HG03565 (cell line): ENCODE data around the gene DENND1A.

Source experiments
- ATAC-seq: cut with Tn5 transposase; IDR thresholded peaks from one replicate; pipeline ENCODE4 v1.9.1; 2021; ENCODE audit warnings: mild to moderate bottlenecking, moderate library complexity; ENCODE audit not compliant: unreplicated experiment

DENND1A gene

GRCh38 chr9:123660691-123661466 lies 269.0 kb downstream of the DENND1A start:
- ATAC-seq, result no peak

GRCh38 chr9:123659358-123659757 lies 270.6 kb downstream of the DENND1A start:
- no peak for ATAC-seq

DNA sequence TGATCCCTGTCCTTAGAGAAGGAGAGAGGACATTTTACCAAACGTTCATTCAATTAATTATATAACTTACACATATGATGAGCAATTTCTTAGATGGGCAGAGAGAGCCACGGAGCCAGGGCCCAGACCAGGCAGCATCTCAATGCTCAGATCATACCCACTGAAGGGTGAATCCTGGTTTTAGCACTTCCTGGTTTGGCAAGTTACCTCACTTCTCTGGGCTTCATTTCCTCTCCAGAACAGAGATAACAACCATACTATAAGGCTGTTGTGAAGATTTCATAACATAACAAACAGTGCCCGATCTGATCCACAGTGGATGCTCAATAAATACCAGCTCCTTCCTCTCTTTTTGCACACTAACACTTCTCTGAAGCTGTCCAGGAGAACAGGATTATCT lies 271.1 kb downstream of the DENND1A start:
- no peak for ATAC-seq

GRCh38 chr9:123657941-123658340 lies 272.0 kb downstream of the DENND1A start:
- no peak for ATAC-seq

DNA sequence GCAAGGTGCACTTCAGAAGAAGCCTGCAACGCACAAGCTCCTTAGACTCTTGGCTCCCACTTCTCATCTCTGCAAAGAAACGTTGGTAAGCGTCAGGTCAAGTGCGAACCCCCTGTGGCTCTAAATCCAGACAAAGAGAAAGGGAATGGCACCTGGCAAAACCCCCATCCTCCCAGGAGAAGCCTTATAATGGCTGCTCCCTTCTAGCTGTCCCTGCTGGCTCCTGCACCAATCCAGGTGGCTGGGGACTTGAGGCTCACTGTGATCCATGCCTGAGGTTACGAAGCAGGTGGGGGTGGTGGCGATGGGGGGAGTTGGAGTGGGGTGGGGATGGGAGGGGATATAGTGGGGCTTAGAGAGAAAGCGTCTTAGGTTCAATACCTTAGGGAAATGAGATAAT lies 272.8 kb downstream of the DENND1A start:
- ATAC-seq, result no peak

DNA sequence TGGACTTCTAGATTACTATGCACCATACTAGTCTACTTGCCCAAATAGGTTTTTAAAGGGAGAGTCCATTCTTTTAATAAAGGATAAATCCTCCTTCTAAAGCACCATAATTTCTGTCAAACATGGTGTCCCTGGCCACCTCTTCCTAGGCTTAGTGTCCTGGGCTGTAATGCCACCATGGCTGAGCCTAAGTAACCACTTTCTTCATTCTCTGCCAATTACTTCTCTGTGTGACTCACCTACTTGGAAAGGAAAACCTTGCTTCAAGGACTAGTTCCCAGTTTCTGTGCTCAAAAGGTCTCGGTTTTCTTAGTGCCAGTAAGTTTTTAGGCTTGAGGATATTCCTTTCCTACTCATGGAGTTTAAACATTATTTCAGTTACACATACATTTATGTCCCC lies 273.4 kb downstream of the DENND1A start:
- ATAC-seq, result no peak

GRCh38 chr9:123655681-123656423 lies 274.1 kb downstream of the DENND1A start:
- ATAC-seq, result no peak

DNA sequence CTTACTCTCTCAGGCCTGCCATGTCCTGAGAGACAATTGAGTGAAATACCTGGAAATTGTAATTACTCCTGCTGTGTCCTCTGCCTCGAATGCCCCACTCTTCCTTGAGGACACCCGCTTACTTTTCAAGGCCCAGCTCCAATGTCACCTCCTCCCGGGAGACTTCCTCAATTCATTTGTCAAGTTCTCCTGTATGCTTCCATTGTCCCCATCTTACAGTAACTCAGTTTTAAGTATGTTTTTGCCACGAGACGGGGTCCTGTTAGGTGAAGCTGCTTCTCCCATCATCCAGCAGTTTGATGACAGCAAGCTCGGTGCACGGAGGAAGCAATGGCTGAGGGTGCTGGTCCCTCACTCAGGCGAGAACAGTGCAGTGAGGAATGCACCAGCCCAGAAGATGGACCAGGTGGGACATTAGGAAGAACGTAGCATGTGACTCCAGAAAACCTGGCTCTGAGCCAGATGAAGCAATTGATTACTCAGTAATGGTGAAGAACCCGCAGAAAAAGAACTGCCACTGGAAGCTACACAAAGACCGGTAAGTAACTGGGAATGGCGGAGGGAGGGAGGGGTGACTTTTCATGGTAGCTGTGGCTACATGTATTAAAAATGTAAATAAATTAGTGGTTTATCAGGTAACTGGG lies 274.8 kb downstream of the DENND1A start:
- no peak for ATAC-seq

DNA sequence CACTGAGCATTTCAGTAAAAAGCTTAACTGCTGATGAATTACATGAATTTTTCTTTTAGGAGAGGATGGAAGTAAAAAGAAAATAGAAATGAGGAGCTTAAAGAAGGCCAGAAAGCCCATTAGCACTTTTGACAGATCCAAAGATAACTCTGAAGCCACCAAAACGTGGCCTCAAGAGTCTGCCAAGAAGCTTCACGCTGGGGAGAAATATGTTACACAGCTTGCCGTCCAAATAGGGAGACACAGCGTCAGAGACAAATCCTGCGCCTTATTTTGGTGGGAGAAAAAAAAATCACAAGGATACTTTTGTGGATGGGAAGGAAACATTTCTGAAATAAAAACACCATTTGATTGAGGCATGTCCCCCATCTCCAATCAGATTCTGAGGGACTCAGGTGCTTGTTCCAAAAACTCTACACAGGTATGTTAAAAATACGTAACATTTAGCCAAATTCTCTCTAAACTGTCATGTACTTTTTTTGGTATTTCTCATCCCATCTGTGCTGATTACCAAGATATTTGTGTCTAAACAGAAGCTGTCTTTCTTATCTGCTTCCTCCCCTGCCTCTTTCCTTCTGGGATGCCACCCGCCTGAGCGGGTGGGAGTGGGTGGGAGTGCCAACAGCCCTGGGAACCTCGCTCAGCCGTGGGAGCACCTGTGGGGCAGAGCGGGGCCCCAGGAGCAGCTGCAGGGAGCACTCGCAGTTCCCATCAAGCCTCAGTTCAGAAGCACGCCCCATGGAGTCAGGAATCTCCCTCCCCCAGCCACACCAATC lies 275.5 kb downstream of the DENND1A start:
- ATAC-seq, result no peak

- ATAC-seq, result no peak
Measured at GRCh38 chr9:123652416-123652815, 277.5 kb downstream of the DENND1A start.

DNA sequence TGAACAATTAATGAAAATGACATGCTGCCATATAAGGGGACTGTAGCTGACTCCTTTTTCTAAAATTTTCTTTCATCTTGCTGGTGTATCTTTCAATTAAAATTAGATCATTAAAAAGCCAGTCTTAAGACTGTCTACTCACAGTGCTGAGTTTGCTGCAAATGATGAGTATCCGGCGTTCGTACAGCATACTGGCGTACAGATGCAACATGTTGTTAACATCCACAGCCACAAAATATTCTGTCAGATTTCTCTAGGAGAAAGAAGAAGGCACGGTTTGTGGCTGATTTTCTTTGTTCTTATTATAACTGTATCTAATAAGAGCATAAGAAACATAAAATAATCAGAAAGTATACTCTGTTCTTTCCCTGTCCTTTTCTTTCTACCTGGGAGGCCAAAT lies 278.1 kb downstream of the DENND1A start:
- ATAC-seq, result no peak

GRCh38 chr9:123651273-123651672 lies 278.7 kb downstream of the DENND1A start:
- no peak for ATAC-seq

DNA sequence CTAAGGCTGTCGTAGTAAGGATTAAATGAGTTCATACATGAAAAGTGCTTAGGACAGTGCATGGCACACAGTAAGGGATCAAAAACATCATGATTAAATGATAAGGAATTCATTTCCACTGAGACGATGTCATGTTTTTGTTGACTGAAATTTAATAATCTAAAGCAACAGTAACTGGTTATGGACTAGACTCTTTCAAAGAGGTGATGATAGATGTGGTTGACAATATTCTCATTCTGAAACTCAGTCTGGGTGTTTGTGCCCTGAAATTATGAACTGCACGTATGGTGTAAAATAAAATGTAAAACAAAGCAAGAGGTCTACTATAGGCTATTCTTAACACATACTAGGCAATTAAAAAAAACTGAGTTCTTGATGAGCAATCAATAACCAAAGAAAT lies 280.0 kb downstream of the DENND1A start:
- no peak for ATAC-seq

- no peak for ATAC-seq
Measured at GRCh38 chr9:123647145-123647544, 282.8 kb downstream of the DENND1A start.

DNA sequence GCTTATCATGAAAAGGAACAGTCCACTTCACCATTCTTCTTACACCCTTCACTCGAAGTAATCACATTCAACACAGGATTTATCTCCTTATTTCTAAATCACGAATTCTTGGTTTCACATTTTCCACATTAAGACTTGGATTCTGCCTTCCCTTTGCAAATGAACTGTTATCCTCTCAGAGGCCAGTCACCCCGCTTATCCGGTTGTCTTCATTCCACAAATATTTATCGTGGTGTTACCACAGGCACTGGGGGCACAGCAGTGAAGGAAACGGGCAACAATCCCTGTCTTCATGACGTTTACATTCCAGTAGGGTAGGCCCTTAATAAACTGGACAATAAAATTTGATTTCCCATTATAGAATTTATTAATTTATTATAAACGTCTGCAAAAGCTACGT lies 284.2 kb downstream of the DENND1A start:
- no peak for ATAC-seq

DNA sequence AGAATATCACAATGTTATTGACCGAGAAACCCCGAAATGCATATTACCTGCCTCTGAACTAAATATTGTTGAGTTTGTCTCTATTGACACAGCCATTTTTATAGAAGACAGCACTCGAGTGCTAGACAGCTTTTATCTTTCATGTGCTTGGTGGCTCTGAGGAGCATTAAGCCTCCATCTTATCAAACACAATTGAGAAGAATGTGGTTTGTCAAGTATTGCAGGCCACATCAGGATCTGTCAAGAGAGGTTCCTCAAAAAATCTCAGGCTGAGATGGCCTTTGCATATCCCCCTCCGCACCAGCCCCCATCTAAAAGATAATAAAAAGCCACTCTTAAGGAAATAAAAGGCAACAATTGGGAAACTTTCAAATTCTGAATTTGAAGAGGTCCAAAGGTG lies 284.8 kb downstream of the DENND1A start:
- ATAC-seq, result no peak

DNA sequence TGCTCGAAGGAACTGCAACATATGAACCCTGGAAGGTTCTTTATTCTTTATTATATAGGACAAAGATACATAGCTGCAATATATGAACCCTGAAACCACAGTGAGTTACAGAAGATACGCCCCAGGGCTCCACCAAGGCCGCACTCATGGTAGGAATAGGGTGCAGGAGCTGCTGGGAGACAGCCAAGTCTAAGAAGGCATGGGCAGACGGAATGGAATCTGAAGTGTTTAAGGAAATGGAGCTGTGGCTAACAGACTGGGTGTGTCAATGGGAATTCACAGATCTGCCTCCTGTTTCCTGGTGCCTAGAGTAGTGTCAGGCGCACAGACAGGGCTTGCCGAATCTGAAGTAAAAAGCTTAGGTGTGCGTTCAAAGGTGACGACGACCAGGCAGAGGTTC lies 286.4 kb downstream of the DENND1A start:
- no peak for ATAC-seq

DNA sequence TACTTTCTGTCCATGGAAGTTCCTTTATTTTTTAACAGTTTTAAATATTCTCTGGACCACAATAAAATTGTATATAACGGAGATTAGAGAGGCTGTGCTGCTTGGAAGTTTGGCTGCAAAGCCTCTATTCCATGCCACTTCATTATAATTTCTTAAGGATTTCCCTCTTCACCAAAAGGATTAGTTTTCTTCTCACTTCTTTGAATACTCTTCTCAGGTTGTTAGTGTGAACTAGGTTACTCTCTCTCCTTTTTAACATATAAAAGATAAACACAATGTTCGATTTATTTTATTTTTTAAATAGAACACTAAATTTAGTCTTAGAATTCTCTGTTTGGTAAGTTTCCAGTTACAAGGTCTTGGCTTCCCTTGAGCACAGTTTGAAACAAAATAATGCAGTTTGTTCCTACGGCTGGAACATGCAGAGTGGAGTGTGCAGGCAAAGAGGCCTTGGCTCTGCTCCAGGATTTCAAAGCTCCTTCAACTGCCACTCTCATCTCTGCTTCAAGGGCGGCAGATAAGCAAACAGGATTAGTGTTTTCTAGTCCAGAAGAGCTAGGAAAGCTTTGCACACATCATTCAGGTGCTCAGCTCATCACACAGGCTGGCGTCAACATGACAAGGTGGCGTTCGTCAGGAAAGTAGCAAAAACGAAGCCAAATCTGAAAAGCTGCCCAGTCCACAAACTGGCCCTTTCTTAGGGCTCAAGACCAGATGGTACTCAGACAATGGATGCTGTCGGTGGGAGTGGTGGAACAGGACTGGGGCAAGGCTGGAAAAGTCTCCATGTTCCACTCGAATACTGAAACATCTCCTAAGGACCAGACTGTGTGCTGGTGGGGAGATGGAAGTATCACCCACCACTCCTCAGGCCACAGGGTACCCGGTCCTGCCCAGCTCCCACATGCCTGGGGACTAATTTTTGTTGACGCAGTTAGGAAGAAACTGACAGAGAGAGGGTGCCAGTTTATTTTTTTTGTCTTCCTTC lies 287.3 kb downstream of the DENND1A start:
- no peak for ATAC-seq

GRCh38 chr9:123640792-123641222 lies 289.1 kb downstream of the DENND1A start:
- no peak for ATAC-seq

DNA sequence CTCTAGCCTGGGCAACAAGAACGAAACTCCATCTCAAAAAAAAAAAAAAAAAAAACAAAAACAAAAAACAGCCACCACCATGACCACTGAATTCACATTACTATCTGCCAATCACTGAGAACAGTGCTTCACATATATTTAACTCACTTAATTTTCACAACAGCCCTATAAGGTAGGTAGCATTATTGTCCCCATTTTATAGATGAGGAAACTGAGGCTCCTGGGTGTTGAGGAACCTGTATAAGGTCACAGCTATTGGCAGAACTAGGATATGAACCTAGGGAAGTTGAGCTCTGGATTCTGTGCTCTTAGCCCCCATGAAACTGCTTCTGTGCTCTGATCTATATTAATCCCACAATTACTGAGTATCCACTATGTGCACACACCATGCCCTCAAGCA lies 290.2 kb downstream of the DENND1A start:
- no peak for ATAC-seq
